ENCODE measurements around the gene RFC3. TPM values are rescaled to one million over a fixed set of nuclear protein-coding genes. Genes with fewer than 3 reads are reported as not detected.

The RFC3 gene, protein sequence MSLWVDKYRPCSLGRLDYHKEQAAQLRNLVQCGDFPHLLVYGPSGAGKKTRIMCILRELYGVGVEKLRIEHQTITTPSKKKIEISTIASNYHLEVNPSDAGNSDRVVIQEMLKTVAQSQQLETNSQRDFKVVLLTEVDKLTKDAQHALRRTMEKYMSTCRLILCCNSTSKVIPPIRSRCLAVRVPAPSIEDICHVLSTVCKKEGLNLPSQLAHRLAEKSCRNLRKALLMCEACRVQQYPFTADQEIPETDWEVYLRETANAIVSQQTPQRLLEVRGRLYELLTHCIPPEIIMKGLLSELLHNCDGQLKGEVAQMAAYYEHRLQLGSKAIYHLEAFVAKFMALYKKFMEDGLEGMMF
- total RNA-seq = 10 to 100 TPM in 5 of 7 donors, 1 to 10 TPM in 2; 7.3 to 25.7 (median 15.1) TPM
- 1 to 10 TPM; 3.6 to 8.9 (median 6.0) TPM for polyA plus RNA-seq
- long read RNA-seq, donor 1, transcript RFC3-201 (9 exons, 2,402 nt) = major isoform, 5 of 12 reads
- long read RNA-seq, donor 1, partial matches to known transcripts = 6 of 12 reads
- long read RNA-seq, donor 1, other reads (novel, unspliced or antisense) = 0 of 12 reads
- long read RNA-seq, donor 2, partial matches to known transcripts = 0 of 4 reads
- long read RNA-seq, donor 2, other reads (novel, unspliced or antisense) = 0 of 4 reads

DNA sequence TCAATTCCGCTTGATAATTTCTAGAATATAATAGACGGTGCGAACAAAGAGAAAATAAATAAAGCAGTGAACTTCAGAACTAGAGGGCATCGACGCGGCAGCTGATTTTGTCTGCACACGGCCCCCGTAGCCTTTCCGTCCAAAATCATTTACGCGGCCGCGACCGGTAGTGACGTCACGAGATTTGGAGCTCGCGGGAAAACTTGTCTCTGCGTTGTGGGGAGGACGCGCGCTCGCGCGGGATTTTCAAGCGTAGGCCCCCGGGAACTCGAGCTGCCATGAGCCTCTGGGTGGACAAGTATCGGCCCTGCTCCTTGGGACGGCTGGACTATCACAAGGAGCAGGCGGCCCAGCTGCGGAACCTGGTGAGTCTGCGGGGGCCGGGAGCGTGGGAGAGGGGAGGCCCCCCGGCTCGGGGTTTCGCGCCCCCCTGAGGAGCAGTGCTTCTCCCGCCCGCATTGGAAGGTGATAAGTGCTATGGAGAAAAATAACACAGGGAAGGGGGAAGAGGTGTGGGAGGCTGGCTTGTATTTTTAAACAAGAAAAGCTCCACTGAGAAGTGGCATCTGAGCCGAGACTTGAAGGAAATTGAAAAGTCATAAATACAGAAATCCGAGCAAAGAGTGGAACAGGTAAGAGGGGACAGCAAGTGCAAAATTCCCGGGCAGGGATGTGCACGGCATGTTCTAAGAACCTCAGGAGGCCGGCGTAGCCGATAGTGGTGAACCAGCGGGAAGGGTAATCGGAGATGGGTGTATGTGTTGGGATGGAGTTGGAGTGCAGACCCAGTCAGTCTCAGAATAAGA, at the start of gene RFC3:
Gene RFC3 (plus strand): TSS at position 249 of the 806 bp plus-strand sequence. CDS start 30 bp downstream, at position 279.
- 0 to 1% (median 1%) methylated on average over 46 to 50 of the region's 50 CpGs for WGBS, 5 donors
- Histone ChIP-seq H3K27ac (peak within 1 kb of the TSS; percentile 25 to 81 (median 74)), H3K36me3 (peaks cover 0 to 11% (median 1%) of the 10 kb centered on the region in 6 donors), H3K9me3 (no peaks in the 10 kb centered on the region), H3K4me1 (peaks cover 2 to 26% (median 18%) of the 10 kb centered on the region in 6 donors), H3K27me3 (replicated peaks in 1 of 7) (no peaks in the 10 kb centered on the region), H3K4me3 (peak within 1 kb of the TSS; percentile 64 to 95 (median 78))
- DNase-seq = peak; percentile 96
- intact Hi-C loops (cut with DNase I; ENCODE audit: low total_unique reads) = no loop called here
- TF ChIP-seq POLR2AphosphoS5 (IDR thresholded peaks at IDR 0.05) (peak; percentile 84 to 87 (median 87)), CTCF (IDR thresholded peaks at IDR 0.05 in 8 of 11, conservative IDR thresholded peaks at IDR 0.05 in 3 of 11) (peak in 2 of 11 experiments; percentile 13 to 19), POLR2A (IDR thresholded peaks at IDR 0.05) (no peak)

- TF ChIP-seq CTCF (IDR thresholded peaks at IDR 0.05 in 8 of 11, conservative IDR thresholded peaks at IDR 0.05 in 3 of 11) = no peak
- no peak for TF ChIP-seq POLR2AphosphoS5 (IDR thresholded peaks at IDR 0.05)
- TF ChIP-seq POLR2A (IDR thresholded peaks at IDR 0.05) = no peak
- Histone ChIP-seq H3K36me3 (no peaks in the 10 kb centered on the region), H3K9me3 (no peaks in the 10 kb centered on the region), H3K27me3 (replicated peaks in 1 of 7) (no peaks in the 10 kb centered on the region), H3K4me3 (no peak overlapping the region), H3K4me1 (no peaks in the 10 kb centered on the region), H3K27ac (no peak overlapping the region)
- 43 to 67% (median 61%) methylated on average over 2 of the region's 2 CpGs for WGBS, 5 donors
- intact Hi-C loops (cut with DNase I; ENCODE audit: low total_unique reads) = no loop called here
- no peak for DNase-seq
Measured at GRCh38 chr13:33771296-33771695, 46.7 kb upstream of the RFC3 start.

DNA sequence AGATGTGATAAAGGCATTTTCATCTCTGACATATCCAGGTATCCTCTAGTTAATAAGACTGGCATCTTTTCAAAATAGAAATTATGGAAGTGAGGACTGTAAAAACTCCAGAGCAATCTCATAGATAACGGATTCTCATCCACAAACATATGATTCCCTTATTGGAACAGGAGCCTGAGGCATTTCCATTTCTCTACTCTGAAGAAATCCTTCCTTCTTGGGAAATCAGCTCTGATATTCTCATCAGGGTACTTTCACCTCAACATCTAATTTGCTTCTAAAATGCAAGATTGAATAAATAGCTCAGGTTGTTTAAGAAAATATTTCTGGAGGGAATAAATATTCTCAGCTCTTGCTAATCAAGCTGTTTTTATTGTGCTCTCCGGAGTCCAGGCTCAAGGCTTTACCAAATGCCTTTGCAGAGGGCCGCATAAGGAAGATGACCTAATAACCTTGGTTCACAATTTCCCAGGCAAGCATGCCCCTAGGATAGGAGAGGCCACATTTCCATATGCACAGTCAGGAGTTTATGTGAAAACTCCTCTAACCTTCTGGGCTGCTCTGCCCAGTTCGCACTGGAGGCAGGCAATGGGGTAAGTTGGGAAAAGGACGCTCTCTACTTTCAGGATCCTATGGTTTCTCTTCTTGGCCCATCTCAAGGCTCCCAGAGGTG, 44.0 kb upstream of the RFC3 start:
- no peaks in the 10 kb centered on the region for H3K9me3 ChIP-seq
- no peaks in the 10 kb centered on the region for H3K27me3 ChIP-seq (replicated peaks in 1 of 7)
- H3K27ac ChIP-seq = no peak overlapping the region
- no peak for TF ChIP-seq POLR2A (IDR thresholded peaks at IDR 0.05)
- no peak for TF ChIP-seq CTCF (IDR thresholded peaks at IDR 0.05 in 8 of 11, conservative IDR thresholded peaks at IDR 0.05 in 3 of 11)
- no peak for TF ChIP-seq POLR2AphosphoS5 (IDR thresholded peaks at IDR 0.05)
- no peak overlapping the region for H3K4me3 ChIP-seq
- no peak for DNase-seq
- H3K4me1 ChIP-seq = no peaks in the 10 kb centered on the region
- WGBS, 5 donors = 83 to 93% (median 90%) methylated on average over 5 of the region's 5 CpGs
- no peaks in the 10 kb centered on the region for H3K36me3 ChIP-seq
- intact Hi-C loops (cut with DNase I; ENCODE audit: low total_unique reads) = no loop called here
